GM10248 (cell line): Measurements from ENCODE around the gene SRPK2.
"Not testable (repeated sequence)": the region's sequence is repeated elsewhere in the genome, so short reads cannot be mapped to it uniquely, and the experiment has no call there.

Experiments used
- CTCF ChIA-PET: fragments of 300-600 bp; sonication (Branson Sonifier 250); formaldehyde crosslinking; extraction: SDS; loops from one replicate; lab custom pipeline; 2021; ENCODE audit warnings: antibody characterized with exemption; lab: Yijun Ruan, JAX
- POLR2A ChIA-PET: fragments of 350-650 bp; sonication (Branson Sonifier 250); formaldehyde crosslinking; extraction: SDS; loops from one replicate; lab custom pipeline; 2020; ENCODE audit warnings: antibody characterized with exemption; lab: Yijun Ruan, JAX
- DNase-seq: peaks from one replicate; pipeline ENCODE4 v3.0.0; 2012; ENCODE audit errors: extremely low spot score
- CTCF ChIP-seq: IDR thresholded peaks from 2 replicates; pipeline ENCODE4 v1.5.1; 2012; ENCODE audit warnings: mild to moderate bottlenecking, low read depth; ENCODE audit errors: extremely low read depth, missing control alignments, control extremely low read depth

Gene SRPK2

DNA sequence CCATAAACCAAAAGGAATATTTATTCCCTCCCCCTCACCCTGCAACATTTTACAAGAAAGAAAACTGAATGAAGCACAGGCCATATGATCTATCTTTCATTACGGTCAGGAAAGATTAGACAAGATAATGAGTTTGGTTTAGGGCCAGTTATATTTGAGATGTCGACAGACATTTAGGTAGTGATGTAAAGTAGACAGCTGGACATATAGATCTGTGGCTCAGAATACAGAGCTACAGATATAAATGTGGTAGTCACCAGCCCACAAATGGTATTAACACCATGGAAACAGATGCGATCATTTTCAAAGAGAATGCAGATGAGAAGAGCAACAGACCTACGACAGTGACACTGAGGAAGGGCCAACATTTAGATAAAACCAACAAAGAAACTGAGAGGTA lies 142.5 kb downstream of the SRPK2 start:
- POLR2A ChIA-PET = no interaction called here
- CTCF ChIA-PET = interaction anchor here (1.4 kb wide), 1 partner anchor 21 kb away, joined by 3 read pairs; no protein-coding TSS in a partner anchor

DNA sequence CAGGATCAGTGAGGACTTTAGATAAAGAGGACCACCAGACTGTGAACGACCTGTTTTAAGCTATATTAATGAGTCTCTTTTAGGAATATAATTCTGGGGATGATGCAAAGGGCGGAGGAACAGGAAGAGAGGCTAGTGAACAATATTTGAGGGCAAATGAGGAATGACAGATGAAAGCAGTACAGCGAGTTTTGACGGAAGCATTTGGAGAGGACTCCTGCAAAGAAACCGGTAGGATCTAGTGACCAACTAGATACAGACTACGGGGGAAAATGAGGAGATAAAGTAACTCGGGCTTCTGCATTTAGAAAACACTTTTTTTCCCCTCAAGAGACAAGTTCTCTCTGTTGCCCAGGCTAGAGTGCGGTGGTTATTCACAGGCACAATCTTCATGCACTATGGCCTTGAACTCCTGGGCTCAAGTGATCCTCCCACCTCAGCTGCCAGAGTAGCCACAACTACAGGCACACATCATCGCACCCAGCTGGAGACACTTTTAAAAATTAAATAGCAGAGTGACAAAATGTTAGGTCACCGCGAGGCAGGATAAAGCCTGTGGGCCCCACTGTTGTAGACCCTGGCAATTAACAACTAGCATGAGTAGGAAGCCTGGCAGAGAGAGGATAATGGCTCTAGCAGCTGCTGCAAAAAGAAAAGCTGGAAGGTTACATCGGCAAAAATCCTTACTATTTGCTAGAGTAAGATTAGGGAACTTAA lies 143.2 kb downstream of the SRPK2 start:
- POLR2A ChIA-PET = no interaction called here
- TF ChIP-seq CTCF = no peak
- DNase-seq = no peak
- CTCF ChIA-PET = interaction anchor here (1.4 kb wide), 1 partner anchor 21 kb away, joined by 3 read pairs; no protein-coding TSS in a partner anchor

More for the DNA sequence above, 142.5 kb downstream of the SRPK2 start:
- no peak for TF ChIP-seq CTCF
- no peak for DNase-seq

- ChIA-PET CTCF (no interaction called here), POLR2A (no interaction called here)
- no peak for TF ChIP-seq CTCF
- DNase-seq = no peak
Observed at GRCh38 chr7:105244594-105244993, 144.1 kb downstream of the SRPK2 start.

GRCh38 chr7:105241198-105241597 lies 147.5 kb downstream of the SRPK2 start:
- CTCF ChIA-PET = interaction anchor here (1.1 to 2.7 kb wide), 6 partner anchors 8 to 21 kb away, joined by 3 to 11 read pairs (median 3); no protein-coding TSS in a partner anchor
- no peak for DNase-seq
- TF ChIP-seq CTCF = no peak
- POLR2A ChIA-PET = no interaction called here

DNA sequence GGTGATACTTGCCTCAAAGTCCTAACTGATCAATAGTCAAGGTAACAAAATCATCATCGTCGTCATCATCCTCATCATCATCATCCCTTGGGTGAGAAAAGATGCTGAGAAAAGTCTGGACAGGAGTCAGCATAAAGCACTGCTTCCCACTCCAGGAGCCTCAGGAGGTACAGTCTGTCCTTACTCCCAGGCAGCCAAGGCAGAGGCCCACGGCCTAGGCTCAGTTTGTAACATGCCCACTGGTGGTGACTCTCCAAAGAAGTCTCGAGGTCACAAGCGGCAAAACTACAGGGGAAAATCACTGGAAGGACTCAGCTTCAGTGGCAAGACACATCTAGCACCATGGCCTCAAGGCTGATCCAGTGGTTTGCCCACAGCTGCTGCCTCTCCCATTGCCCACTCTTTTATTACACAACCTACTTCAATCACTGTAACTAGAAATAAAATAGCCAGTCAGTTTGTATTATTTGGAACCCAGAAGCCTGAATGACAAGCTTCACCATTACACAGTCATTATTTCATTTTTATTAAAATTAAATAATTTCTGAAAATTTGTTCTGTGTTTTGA lies 150.4 kb downstream of the SRPK2 start:
- ChIA-PET CTCF (interaction anchor here (0.9 kb wide), 1 partner anchor 13 kb away, joined by 3 read pairs; no protein-coding TSS in a partner anchor), POLR2A (no interaction called here)
- TF ChIP-seq CTCF = no peak
- DNase-seq = no peak

GRCh38 chr7:105234886-105235285 lies 153.8 kb downstream of the SRPK2 start:
- ChIA-PET CTCF (interaction anchor here (0.9 kb wide), 1 partner anchor 26 kb away, joined by 3 read pairs; no protein-coding TSS in a partner anchor), POLR2A (no interaction called here)
- TF ChIP-seq CTCF = no peak
- DNase-seq = no peak

DNA sequence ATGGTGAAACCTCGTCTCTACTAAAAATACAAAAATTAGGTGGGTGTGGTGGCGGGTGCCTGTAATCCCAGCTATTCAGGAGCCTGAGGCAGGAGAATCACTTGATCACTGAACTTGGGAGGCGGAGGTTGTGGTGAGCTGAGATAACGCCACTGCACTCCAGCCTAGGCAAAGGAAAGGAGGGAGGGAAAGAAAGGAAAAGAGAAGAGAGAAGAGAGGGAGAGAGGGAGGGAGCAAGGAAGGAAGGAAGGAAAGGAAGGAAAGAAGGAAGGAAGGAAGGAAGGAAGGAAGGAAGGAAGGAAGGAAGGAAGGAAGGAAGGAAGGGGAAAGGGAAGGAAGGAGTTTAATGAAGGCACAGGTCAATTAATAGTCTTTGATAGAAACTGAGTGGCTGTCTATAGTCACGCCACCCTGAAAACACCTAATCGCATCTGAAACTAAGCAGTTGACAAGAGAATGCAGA lies 155.9 kb downstream of the SRPK2 start:
- POLR2A ChIA-PET, CTCF ChIA-PET, DNase-seq: not testable (repeated sequence)
